HL-60 (cell line): ENCODE results near the gene NEDD4L.

ENCODE experiments used
- DNase-seq, 2 experiments: peaks; one replicate each; pipeline ENCODE4 v3.0.0-alpha.2; 2010 to 2020; ENCODE audit warnings: low read depth in 1 of 2, low spot score in 1 of 2
- H3K27ac ChIP-seq: fragments of 250-450 bp; sonication (Bioruptor Pico); replicated peaks from 2 replicates; pipeline ENCODE4 v1.5.1; 2020; ENCODE audit warnings: mild to moderate bottlenecking, moderate library complexity
- H3K27me3 ChIP-seq: fragments of 250-450 bp; sonication (Bioruptor Pico); 2 replicates; pipeline ENCODE4 v1.5.1; 2021; ENCODE audit warnings: mild to moderate bottlenecking, moderate library complexity; ENCODE audit not compliant: insufficient read depth, poor library complexity, severe bottlenecking
- H3K4me3 ChIP-seq: replicated peaks from 2 replicates; pipeline ENCODE4 v1.5.1; 2011; ENCODE audit warnings: mild to moderate bottlenecking, control low read depth, low read length; ENCODE audit not compliant: insufficient read depth
- GABPA ChIP-seq: IDR thresholded peaks from 2 replicates; pipeline ENCODE4 v1.6.1; 2012; ENCODE audit warnings: low read depth
- POLR2AphosphoS5 ChIP-seq: IDR thresholded peaks from 2 replicates; pipeline ENCODE4 v1.6.1; 2012; ENCODE audit warnings: low read depth
- SPI1 ChIP-seq: IDR thresholded peaks from 2 replicates; pipeline ENCODE4 v1.6.1; 2012; ENCODE audit warnings: low read depth, mild to moderate bottlenecking, borderline replicate concordance
- TF ChIP-seq, protein P1 (sequence below): IDR thresholded peaks from 2 replicates; pipeline ENCODE4 v1.6.1; 2012; ENCODE audit warnings: low read depth; ENCODE audit not compliant: insufficient replicate concordance
- TF ChIP-seq, protein P2 (sequence below): IDR thresholded peaks from one replicate; pipeline ENCODE4 v1.5.1; 2011; ENCODE audit warnings: low read length, control low read depth, inconsistent platforms; ENCODE audit not compliant: insufficient read depth

NEDD4L gene

DNA sequence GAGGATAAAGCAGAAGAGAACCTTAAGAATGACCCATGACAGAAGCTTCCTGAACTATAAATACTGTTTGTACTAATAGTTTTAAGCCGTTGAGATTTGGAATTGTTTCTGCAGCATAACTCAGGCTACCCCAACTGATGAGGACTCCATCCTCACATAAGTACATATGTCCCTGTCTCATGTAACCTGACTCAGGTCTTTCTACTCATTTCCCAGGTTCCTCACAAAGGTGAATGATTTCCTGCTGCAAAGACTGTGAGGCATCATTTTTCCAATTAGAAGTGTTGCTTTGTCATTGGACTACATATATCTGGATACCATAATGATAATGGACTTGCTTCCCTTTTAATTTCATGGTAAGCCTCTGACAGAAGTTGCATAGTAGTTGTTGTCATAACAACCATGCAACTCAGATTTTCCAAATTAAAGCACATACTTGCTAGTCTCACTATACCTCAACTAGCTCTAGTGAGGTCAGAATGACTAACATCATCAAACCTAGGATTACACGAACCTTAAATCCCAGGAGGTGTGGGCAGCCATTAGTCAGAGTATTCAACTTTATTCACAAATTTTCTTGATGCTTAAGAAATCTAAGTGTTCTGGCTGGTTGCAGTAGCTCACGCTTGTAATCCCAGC is 38.0 kb upstream of the NEDD4L start:
- H3K4me3 ChIP-seq = no peak overlapping the region
- H3K27ac ChIP-seq = no peak overlapping the region
- H3K27me3 ChIP-seq = peaks cover 4% of the 10 kb centered on the region
- TF ChIP-seq GABPA (no peak), SPI1 (no peak), POLR2AphosphoS5 (no peak)
- TF ChIP-seq, protein P1, sequence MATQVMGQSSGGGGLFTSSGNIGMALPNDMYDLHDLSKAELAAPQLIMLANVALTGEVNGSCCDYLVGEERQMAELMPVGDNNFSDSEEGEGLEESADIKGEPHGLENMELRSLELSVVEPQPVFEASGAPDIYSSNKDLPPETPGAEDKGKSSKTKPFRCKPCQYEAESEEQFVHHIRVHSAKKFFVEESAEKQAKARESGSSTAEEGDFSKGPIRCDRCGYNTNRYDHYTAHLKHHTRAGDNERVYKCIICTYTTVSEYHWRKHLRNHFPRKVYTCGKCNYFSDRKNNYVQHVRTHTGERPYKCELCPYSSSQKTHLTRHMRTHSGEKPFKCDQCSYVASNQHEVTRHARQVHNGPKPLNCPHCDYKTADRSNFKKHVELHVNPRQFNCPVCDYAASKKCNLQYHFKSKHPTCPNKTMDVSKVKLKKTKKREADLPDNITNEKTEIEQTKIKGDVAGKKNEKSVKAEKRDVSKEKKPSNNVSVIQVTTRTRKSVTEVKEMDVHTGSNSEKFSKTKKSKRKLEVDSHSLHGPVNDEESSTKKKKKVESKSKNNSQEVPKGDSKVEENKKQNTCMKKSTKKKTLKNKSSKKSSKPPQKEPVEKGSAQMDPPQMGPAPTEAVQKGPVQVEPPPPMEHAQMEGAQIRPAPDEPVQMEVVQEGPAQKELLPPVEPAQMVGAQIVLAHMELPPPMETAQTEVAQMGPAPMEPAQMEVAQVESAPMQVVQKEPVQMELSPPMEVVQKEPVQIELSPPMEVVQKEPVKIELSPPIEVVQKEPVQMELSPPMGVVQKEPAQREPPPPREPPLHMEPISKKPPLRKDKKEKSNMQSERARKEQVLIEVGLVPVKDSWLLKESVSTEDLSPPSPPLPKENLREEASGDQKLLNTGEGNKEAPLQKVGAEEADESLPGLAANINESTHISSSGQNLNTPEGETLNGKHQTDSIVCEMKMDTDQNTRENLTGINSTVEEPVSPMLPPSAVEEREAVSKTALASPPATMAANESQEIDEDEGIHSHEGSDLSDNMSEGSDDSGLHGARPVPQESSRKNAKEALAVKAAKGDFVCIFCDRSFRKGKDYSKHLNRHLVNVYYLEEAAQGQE = no peak
- TF ChIP-seq, protein P2, sequence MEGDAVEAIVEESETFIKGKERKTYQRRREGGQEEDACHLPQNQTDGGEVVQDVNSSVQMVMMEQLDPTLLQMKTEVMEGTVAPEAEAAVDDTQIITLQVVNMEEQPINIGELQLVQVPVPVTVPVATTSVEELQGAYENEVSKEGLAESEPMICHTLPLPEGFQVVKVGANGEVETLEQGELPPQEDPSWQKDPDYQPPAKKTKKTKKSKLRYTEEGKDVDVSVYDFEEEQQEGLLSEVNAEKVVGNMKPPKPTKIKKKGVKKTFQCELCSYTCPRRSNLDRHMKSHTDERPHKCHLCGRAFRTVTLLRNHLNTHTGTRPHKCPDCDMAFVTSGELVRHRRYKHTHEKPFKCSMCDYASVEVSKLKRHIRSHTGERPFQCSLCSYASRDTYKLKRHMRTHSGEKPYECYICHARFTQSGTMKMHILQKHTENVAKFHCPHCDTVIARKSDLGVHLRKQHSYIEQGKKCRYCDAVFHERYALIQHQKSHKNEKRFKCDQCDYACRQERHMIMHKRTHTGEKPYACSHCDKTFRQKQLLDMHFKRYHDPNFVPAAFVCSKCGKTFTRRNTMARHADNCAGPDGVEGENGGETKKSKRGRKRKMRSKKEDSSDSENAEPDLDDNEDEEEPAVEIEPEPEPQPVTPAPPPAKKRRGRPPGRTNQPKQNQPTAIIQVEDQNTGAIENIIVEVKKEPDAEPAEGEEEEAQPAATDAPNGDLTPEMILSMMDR = no peak
- DNase-seq = no peak

DNA sequence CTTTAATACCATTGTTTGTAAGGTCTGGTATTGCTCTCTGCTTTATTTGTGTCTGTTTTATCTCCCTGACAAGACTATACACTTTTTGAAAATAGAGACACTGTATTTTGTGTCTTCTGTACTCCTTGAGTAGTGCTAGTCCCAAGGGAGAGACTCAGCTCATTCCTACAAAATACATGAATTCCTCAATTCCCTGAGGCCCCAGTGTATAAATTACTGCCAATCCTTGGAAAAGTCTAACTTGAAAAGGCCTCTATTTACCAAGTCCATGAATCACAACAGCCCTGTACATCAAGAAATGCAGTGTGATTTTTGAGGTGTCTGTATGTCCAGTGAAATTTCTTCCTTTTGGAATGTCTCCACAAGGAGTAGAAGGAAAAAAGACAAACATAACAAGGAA is 34.9 kb upstream of the NEDD4L start:
- Histone ChIP-seq H3K4me3 (no peak overlapping the region), H3K27ac (no peak overlapping the region), H3K27me3 (no peaks in the 10 kb centered on the region)
- TF ChIP-seq, protein P2 = no peak
- no peak for TF ChIP-seq SPI1
- no peak for TF ChIP-seq GABPA
- TF ChIP-seq, protein P1 = no peak
- no peak for TF ChIP-seq POLR2AphosphoS5
- DNase-seq = no peak

DNA sequence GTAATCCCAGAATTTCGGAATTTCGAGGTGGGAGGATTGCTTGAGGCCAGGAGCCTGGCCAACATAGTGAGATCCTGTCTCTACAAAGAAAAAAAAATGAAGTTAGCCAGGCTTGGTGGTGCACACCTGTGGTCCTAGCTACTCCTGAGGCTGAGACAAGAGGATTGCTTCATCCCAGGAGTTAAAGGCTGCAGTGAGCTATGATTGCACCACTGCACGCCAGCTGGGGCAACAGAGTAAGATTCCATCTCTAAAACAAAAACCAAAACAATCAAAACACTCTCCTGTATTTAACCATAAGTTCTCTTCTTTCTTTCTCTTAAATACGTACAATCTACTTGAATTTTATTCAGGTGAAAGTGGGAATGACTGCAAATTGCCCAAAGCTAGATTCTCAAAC is 33.8 kb upstream of the NEDD4L start:
- no peak overlapping the region for H3K4me3 ChIP-seq
- no peaks in the 10 kb centered on the region for H3K27me3 ChIP-seq
- TF ChIP-seq GABPA (no peak), POLR2AphosphoS5 (no peak), SPI1 (no peak)
- TF ChIP-seq, protein P1 = no peak
- TF ChIP-seq, protein P2 = no peak
- no peak overlapping the region for H3K27ac ChIP-seq
- no peak for DNase-seq
